Activated T-cell treated with anti-CD3 and anti-CD28 coated beads for 24 hours (primary cell): ENCODE results near the gene TXNDC17.
"Not testable (repeated sequence)": the region's sequence is repeated elsewhere in the genome, so short reads cannot be mapped to it uniquely, and the experiment has no call there.

Experiments
- DNase-seq: peaks from one replicate; pipeline ENCODE4 v3.0.0-alpha.2; 2020; ENCODE audit warnings: low read depth

The TXNDC17 gene

GRCh38 chr17:6684460-6684783 lies 43.6 kb downstream of the TXNDC17 start:
- DNase-seq: no peak

GRCh38 chr17:6684881-6685767 lies 44.3 kb downstream of the TXNDC17 start:
- DNase-seq: no peak

- DNase-seq: no peak
Measured at GRCh38 chr17:6686026-6686425, 45.2 kb downstream of the TXNDC17 start.

GRCh38 chr17:6688944-6689343 lies 48.1 kb downstream of the TXNDC17 start:
- no peak for DNase-seq

- DNase-seq: no peak
Measured at GRCh38 chr17:6690641-6691040, 49.8 kb downstream of the TXNDC17 start.

GRCh38 chr17:6691546-6691945 lies 50.7 kb downstream of the TXNDC17 start:
- DNase-seq: no peak

GRCh38 chr17:6691958-6692357 lies 51.1 kb downstream of the TXNDC17 start:
- not testable (repeated sequence) for DNase-seq
